Ovary (tissue), 9 donors: ENCODE measurements around the gene MPRIP. TPM values are rescaled to one million over a fixed set of nuclear protein-coding genes. Genes with fewer than 3 reads are reported as not detected.

Experiments used
- DNase-seq, 5 donors: peaks; one replicate each; pipeline ENCODE4 v3.0.0-alpha.2; 2019 to 2020
- H3K27ac ChIP-seq, 2 donors: fragments of 200-600 bp; one replicate each; pipeline versions ENCODE4 v1.5.1 to v1.8.0; 2019 to 2022
- H3K27me3 ChIP-seq: fragments of 200-600 bp; one replicate; pipeline ENCODE4 v1.8.0; 2022
- H3K36me3 ChIP-seq: fragments of 200-600 bp; sonication (generic); one replicate; pipeline ENCODE4 v1.5.1; 2019
- H3K4me1 ChIP-seq: one replicate; pipeline ENCODE4 v1.8.1; 2013; ENCODE audit warnings: mild to moderate bottlenecking, moderate library complexity; ENCODE audit not compliant: insufficient read depth
- H3K4me3 ChIP-seq: fragments of 200-600 bp; sonication (generic); one replicate; pipeline ENCODE4 v1.5.1; 2017
- H3K9me3 ChIP-seq, 2 donors: fragments of 200-600 bp in 1 of 2; sonication (generic) in 1 of 2; one replicate each; pipeline versions ENCODE4 v1.5.1 to v1.8.1; 2013 to 2019; ENCODE audit warnings: mild to moderate bottlenecking in 1 of 2, moderate library complexity in 1 of 2
- CTCF ChIP-seq, 3 donors: fragments of 450-650 bp in 2 of 3; fragments of 200-600 bp in 1 of 3; IDR thresholded peaks; one replicate each; pipeline versions ENCODE4 v1.5.1 to v1.8.0; 2016 to 2022; ENCODE audit warnings: antibody characterized with exemption in 3 of 3, mild to moderate bottlenecking in 1 of 3
- EP300 ChIP-seq: sonication (generic); formaldehyde crosslinking; IDR thresholded peaks from one replicate; pipeline ENCODE4 v1.6.1; 2017; ENCODE audit warnings: antibody characterized with exemption
- POLR2A ChIP-seq: fragments of 450-650 bp; IDR thresholded peaks from one replicate; pipeline ENCODE4 v1.6.1; 2017; ENCODE audit warnings: antibody characterized with exemption, mild to moderate bottlenecking, moderate library complexity
- WGBS, 3 donors: extraction: QIAGEN DNeasy Blood & Tissue Kit in 1 of 3; methylation state at CpG; one replicate each; pipeline versions ENCODE4 v1.1.5 to v1.1.7; 2013 to 2017; 5-methylcytosine and 5-hydroxymethylcytosine counted together
- intact Hi-C, 4 donors: fragments of 100-400 bp; cut with DNase I; formaldehyde crosslinking; loops; one replicate each; pipeline versions ENCODE4 v1.11.0 to v1.15.1; 2022 to 2023
- polyA plus RNA-seq, 2 donors: library from polyadenylated mRNA; stranded (reverse); fragments of 200-250 nt in 1 of 2; fragments of 350-450 nt in 1 of 2; fragmentation: Illumina TruSeq in 1 of 2; extraction: RNeasy Lipid Tissue Mini Kit (QIAGEN cat#74804) in 1 of 2; gene quantifications; one replicate each; pipeline ENCODE4 v1.2.3, GENCODE V29; 2013 to 2014
- total RNA-seq, 7 donors: library from RNA; depleted of rRNA in 2 of 7; stranded (reverse); fragments of >200 nt in 2 of 7; fragmentation: NEBNext Ultra II Directional in 3 of 7; extraction: Animal tissue kit (Norgen Biotek cat#: 25700) in 3 of 7; gene quantifications; one replicate each; pipeline versions ENCODE4 v1.1.0 to v1.2.4, GENCODE V29; 2016 to 2023
- donor health status: DM: no; HTN: no; CAD: no; lungs with moderate emphysema.
- donor health status: DM: no; HTN: no; CAD: no.
- donor health status: Bipolar disorder and iron deficiency.
- donor health status: DM: yes; HTN: yes; CAD: no.
- donor health status: DM: no; HTN: no; CAD: no.
- donor health status: DM: yes; HTN: yes; CAD: no.

Gene MPRIP
- total and polyA plus RNA-seq, 9 donors = 72.3 to 256 (median 202) TPM

- TF ChIP-seq POLR2A (no peak), EP300 (no peak), CTCF (IDR thresholded peaks at IDR 0.05) (no peak)
- no peak for DNase-seq
- Histone ChIP-seq H3K9me3 (no peaks in the 10 kb centered on the region), H3K4me1 (no peaks in the 10 kb centered on the region), H3K27me3 (no peaks in the 10 kb centered on the region), H3K36me3 (no peaks in the 10 kb centered on the region), H3K27ac (no peak overlapping the region), H3K4me3 (no peak overlapping the region)
- intact Hi-C loops = no loop called here
- WGBS, 3 donors = 92 to 95% (median 93%) methylated on average over 12 of the region's 12 CpGs
Observed at GRCh38 chr17:17176341-17176740, 134.1 kb downstream of the MPRIP start.

GRCh38 chr17:17177176-17177575 lies 134.9 kb downstream of the MPRIP start:
- 90 to 95% (median 91%) methylated on average over 12 of the region's 12 CpGs for WGBS, 3 donors
- Histone ChIP-seq H3K9me3 (no peaks in the 10 kb centered on the region), H3K4me3 (no peak overlapping the region), H3K27ac (no peak overlapping the region), H3K4me1 (no peaks in the 10 kb centered on the region), H3K27me3 (no peaks in the 10 kb centered on the region), H3K36me3 (no peaks in the 10 kb centered on the region)
- intact Hi-C loops = no loop called here
- DNase-seq = no peak
- TF ChIP-seq POLR2A (no peak), EP300 (no peak), CTCF (IDR thresholded peaks at IDR 0.05) (no peak)

GRCh38 chr17:17179371-17179827 lies 137.1 kb downstream of the MPRIP start:
- Histone ChIP-seq H3K9me3 (no peaks in the 10 kb centered on the region), H3K4me3 (no peak overlapping the region), H3K4me1 (no peaks in the 10 kb centered on the region), H3K27me3 (no peaks in the 10 kb centered on the region), H3K36me3 (no peaks in the 10 kb centered on the region), H3K27ac (no peak overlapping the region)
- TF ChIP-seq CTCF (IDR thresholded peaks at IDR 0.05) (no peak), EP300 (no peak), POLR2A (no peak)
- intact Hi-C loops = no loop called here
- WGBS, 3 donors = 73 to 93% (median 85%) methylated on average over 2 of the region's 2 CpGs
- DNase-seq = no peak

- DNase-seq = no peak
- no peak overlapping the region for H3K4me3 ChIP-seq
- intact Hi-C loops = no loop called here
- H3K27ac ChIP-seq = no peak overlapping the region
- no peak for TF ChIP-seq POLR2A
- TF ChIP-seq EP300 = no peak
- TF ChIP-seq CTCF (IDR thresholded peaks at IDR 0.05) = no peak
- WGBS, 3 donors = 90 to 93% (median 92%) methylated on average over 9 of the region's 9 CpGs
- no peaks in the 10 kb centered on the region for H3K27me3 ChIP-seq
- H3K9me3 ChIP-seq = no peaks in the 10 kb centered on the region
- H3K36me3 ChIP-seq = no peaks in the 10 kb centered on the region
- H3K4me1 ChIP-seq = no peaks in the 10 kb centered on the region
Observed at GRCh38 chr17:17180141-17180603, 137.9 kb downstream of the MPRIP start.
